Fibroblast of lung (primary cell): ENCODE data around the gene TTBK2.

Experiments used
- EZH2 ChIP-seq: IDR thresholded peaks from 2 replicates; pipeline ENCODE4 v1.5.1; 2012; ENCODE audit warnings: low read length, control low read depth, mild to moderate bottlenecking; ENCODE audit errors: missing control alignments
- TF ChIP-seq, protein P1 (sequence below), 2 donors: IDR thresholded peaks in 1 of 2; conservative IDR thresholded peaks in 1 of 2; 1 replicate in 1 of 2; 2 replicates in 1 of 2; pipeline ENCODE4 v1.5.1; 2011 to 2012; ENCODE audit warnings: low read length in 2 of 2, control low read depth in 1 of 2, inconsistent platforms in 1 of 2, low read depth in 1 of 2, mild to moderate bottlenecking in 1 of 2

DNA sequence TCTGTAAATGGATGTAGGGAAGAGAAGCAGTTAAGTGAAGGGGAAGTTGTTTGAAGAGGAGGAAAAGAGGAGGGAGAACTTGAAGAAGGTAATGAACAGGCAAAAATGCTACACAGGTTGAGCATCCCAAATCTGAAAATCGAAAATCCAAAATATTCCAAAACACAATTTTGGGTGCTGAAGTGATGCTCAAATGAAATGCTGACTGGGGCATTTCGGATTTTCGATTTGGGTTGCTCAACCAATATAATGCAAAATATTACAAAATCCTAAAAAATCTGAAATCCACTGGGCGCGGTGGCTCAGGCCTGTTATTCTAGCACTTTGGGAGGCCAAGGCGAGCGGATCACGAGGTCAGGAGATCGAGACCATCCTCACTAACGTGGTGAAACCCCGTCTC, 121.8 kb downstream of the TTBK2 start:
- TF ChIP-seq, protein P1, sequence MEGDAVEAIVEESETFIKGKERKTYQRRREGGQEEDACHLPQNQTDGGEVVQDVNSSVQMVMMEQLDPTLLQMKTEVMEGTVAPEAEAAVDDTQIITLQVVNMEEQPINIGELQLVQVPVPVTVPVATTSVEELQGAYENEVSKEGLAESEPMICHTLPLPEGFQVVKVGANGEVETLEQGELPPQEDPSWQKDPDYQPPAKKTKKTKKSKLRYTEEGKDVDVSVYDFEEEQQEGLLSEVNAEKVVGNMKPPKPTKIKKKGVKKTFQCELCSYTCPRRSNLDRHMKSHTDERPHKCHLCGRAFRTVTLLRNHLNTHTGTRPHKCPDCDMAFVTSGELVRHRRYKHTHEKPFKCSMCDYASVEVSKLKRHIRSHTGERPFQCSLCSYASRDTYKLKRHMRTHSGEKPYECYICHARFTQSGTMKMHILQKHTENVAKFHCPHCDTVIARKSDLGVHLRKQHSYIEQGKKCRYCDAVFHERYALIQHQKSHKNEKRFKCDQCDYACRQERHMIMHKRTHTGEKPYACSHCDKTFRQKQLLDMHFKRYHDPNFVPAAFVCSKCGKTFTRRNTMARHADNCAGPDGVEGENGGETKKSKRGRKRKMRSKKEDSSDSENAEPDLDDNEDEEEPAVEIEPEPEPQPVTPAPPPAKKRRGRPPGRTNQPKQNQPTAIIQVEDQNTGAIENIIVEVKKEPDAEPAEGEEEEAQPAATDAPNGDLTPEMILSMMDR (conservative IDR thresholded peaks at IDR 0.05 in 1 of 2, IDR thresholded peaks at IDR 0.05 in 1 of 2; ENCODE audit: low read depth in 1 of 2, low read length in 2 of 2) = no peak
- TF ChIP-seq EZH2 = no peak
